SKM-1 treated with dmso at 0.1 percent for 144 hours (cell line): ENCODE measurements around the gene ZFAND2B.

Experiments used
- DNase-seq: peaks from one replicate; lab custom pipeline; 2025; ENCODE audit not compliant: unreplicated experiment; lab: John Stamatoyannopoulos, UW

ZFAND2B gene

GRCh38 chr2:219220652-219221402 lies 14.2 kb downstream of the ZFAND2B start:
- no peak for DNase-seq

GRCh38 chr2:219221957-219222518 lies 15.5 kb downstream of the ZFAND2B start:
- no peak for DNase-seq

- DNase-seq = no peak
Measured at GRCh38 chr2:219223831-219224610, 17.4 kb downstream of the ZFAND2B start.

DNA sequence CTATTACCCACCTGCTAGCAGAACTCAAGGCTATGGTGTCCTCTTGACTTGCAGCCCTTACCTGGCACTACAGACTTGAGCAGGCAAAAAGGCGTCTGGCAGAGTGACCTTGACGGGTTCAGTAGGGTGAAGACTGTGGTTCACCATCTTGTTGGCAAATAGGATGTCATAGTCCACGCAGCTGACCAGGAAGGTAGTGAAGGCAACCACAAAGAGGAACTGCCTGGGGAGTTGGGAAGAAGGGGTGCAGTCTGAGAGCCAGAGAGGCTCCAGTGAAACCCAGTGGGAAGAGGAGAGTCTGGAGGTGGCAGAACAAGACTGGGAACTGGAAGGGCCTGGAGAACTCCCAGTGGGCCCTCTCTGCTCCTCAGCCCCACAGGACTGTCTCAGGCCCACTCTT lies 18.8 kb downstream of the ZFAND2B start:
- peak; percentile 84 for DNase-seq

- DNase-seq = no peak
Measured at GRCh38 chr2:219228041-219228910, 21.7 kb downstream of the ZFAND2B start.

GRCh38 chr2:219228911-219229304 lies 22.3 kb downstream of the ZFAND2B start:
- DNase-seq = no peak

DNA sequence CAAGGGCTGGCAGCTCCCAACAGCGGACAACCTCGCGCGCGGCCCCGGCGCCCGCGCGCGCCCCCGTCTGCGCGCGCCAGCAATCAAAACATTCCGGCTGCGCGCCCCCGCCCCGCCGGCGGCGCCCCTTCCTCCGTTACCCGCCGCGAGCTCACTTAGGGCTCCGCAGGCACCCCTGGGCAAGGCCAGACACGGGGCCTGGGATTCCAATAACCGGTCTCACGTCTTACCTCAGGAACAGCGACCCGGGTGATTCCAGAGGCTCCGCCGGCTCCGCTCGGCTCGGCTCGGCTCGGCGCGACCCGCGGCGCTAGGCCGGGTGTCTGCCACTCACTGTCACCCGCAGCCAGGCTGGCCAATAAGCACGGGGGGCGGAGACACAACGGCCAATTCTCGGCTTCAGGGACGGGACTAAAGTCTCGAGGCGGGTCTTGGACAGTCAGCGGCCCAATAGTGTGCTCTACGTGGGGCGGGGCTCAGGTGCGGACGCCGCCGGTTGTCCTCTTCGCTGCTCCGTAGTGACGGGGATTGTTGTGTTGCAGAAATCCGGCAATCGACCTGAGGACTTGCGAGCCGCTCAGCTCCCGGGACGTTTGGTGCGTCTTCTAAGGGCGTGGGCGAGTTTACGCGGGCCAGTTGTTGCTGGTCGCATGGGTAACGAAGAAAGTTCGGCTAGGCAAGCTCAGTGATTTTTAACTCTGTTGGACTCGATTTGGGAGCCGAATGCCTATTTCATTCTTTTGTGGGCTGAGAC lies 22.9 kb downstream of the ZFAND2B start, which contains the start of the genes ANKZF1 and ATG9A:
Gene ANKZF1, plus strand, starts transcription at position 502 of the 754 bp plus-strand sequence. CDS start 452 bp downstream, outside the sequence.
Gene ATG9A, minus strand, starts transcription at position 332 of the 754 bp plus-strand sequence. CDS start 1,612 bp downstream, outside the sequence.
- peak; percentile 99 for DNase-seq

DNA sequence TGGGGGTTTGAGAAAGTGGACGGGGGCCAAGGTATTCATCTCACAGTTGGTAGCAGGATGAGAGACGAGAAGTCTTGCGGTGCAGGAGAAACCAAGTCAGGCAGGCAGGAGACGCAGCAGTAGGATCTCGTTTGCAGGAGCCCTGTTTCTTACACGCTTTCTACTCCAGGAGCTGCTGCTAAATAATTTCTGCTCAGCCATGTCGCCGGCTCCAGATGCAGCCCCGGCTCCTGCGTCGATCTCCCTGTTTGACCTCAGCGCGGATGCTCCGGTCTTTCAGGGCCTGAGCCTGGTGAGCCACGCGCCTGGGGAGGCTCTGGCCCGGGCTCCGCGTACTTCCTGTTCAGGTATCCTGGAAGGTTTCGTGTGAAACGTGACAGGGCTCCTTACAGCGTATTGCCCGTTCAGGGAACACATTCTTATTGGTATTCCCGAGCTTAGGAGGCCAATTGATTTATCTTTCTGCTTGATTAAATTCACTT lies 23.5 kb downstream of the ZFAND2B start:
- DNase-seq = peak; percentile 29

- DNase-seq = no peak
Measured at GRCh38 chr2:219234331-219234730, 27.7 kb downstream of the ZFAND2B start.

DNA sequence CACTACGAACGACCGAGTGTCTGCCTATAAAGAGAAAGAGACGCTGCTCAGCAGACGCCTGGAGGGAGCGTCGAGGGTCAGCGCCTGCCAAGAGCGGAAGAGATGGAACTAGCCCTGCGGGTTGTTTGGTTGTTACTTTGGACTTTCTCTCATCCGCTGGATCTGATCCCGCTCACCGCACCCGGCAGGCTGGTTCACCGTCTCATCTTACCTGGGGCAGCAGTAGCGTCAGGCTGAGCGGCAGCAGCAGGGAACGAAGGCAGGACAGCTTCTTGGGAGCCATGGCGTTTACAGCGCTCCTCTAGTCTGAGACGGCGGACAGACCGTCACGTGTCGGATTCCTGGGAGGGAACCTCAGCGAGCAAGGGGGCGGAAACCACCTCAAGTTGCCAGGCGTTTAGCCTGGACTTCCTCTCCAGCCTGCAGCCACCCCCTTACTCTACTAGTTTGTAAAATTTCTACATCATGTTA lies 36.7 kb downstream of the ZFAND2B start:
- DNase-seq = no peak

DNA sequence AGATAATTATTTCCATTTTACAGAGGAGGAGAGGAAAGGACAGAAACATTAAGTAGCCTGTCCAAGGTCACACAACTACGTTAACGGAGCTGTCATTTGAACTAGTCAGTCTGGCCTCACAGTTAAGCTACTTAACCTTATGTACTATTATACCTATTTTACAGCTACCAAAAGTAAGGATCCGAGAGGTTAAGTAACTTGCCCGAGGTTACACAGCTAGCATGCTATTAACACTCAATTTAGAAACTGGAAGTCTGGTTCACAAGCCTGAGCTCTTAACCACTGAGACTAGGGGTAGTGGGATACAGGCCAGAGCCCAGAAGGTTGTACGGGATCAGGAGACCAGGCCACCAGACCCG lies 38.2 kb downstream of the ZFAND2B start:
- DNase-seq = no peak

GRCh38 chr2:219245148-219245898 lies 38.7 kb downstream of the ZFAND2B start, which contains the start of the genes GLB1L and STK16:
TSS of gene GLB1L (minus strand) at chr2:219245444. CDS start at chr2:219243573, 1,871 bp downstream.
TSS of gene STK16 (plus strand) at chr2:219245479. CDS start at chr2:219246000, 521 bp downstream.
- peak; percentile 77 for DNase-seq

DNA sequence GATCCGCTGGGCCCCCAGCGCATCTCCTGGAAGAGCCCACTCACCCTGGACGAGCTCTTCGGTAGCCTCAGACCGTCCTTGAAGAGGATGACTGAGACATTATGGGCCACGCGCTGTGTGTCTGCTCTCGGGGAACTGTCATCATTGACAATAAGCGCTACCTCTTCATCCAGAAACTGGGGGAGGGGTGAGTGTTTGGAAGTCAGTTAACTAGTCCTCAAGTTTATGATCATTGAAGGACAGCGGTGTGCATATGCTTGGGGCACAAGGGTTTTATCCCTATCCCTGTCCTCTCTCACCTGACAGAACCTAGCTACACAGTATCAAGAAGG lies 39.3 kb downstream of the ZFAND2B start:
- no peak for DNase-seq

DNA sequence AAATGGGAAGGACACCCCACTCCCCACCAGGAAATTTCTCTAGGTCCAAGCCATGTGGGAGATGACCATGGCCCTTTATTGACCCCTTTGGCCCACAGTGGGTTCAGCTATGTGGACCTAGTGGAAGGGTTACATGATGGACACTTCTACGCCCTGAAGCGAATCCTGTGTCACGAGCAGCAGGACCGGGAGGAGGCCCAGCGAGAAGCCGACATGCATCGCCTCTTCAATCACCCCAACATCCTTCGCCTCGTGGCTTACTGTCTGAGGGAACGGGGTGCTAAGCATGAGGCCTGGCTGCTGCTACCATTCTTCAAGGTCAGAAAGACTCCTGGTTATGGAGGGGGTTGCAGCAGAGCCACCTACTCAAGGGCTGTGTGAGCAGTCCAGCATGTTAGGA lies 40.0 kb downstream of the ZFAND2B start:
- no peak for DNase-seq

DNA sequence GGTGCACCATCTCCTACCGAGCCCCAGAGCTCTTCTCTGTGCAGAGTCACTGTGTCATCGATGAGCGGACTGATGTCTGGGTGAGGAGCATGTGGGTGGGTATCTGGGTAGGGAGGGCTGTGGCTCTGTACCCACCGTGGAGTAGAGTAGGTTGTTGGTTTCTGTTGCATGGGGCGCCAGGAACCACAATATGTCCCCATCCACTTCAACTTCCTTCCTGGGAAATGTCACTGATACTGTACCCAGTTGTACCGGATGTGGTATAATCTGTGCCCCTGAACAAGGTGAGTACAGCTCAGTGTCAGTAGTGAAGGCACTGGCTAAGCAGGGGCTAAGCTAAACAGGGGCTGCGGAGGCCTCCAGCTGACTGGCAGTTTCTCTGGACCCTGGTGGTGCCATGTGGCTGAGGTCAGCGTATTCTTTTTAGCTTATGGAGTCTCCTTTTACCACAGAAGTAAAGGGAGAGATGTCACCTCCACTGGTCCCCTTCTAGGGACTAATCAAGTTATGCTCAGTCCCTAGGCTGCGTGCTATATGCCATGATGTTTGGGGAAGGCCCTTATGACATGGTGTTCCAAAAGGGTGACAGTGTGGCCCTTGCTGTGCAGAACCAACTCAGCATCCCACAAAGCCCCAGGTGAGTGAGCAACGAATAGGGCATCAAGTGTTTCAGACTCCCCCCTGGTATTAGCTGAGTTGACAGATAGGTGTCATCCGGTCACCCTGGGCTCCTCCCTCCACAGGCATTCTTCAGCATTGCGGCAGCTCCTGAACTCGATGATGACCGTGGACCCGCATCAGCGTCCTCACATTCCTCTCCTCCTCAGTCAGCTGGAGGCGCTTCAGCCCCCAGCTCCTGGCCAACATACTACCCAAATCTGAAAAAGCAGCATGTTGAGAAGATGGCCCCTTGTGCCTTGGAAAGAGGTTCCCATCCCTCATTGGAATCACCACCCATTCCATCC lies 41.4 kb downstream of the ZFAND2B start:
- no peak for DNase-seq

GRCh38 chr2:219248845-219249202 lies 42.2 kb downstream of the ZFAND2B start:
- no peak for DNase-seq

DNA sequence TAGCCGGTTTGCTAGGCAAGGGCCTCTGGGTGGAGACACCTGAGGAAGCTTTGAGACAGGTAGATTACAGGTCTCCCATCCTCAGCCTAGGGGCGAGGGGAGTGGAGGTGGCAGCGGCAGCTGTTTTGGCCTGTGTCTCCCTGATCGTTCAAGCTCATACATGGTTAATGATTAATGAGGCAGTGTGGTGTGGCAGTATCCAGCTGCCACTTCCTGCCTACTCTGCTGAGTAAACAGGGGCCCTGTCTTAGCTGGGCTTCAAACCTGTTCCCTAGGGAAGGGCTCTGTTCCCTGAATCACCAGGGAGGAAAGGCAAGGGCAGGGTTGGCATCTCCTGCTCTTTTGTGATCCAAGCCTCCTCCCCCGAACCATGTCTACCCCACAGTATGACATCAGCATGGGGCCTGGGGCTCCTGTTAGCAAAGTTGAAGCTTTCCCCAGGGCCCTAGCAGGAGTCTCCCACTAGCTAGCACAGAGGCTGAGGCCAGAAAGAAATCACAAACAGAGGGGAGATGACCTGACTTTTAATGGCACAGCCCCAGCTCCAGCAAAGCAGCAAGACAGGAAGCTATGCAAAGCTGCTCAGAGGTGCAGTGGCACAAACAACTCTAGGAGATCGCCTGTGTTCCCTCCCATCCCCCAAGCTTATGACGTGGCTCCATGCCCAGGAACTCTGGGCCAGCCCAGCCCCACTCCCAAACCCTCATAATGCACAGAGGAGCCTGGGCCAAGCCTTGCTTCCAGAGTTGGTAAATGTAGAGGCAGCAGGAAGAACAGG lies 42.8 kb downstream of the ZFAND2B start:
- peak; percentile 14 for DNase-seq
